Measurements from ENCODE around the gene MPHOSPH8.
"Not testable (repeated sequence)": the region's sequence is repeated elsewhere in the genome, so short reads cannot be mapped to it uniquely, and the experiment has no call there.

The MPHOSPH8 gene

DNA sequence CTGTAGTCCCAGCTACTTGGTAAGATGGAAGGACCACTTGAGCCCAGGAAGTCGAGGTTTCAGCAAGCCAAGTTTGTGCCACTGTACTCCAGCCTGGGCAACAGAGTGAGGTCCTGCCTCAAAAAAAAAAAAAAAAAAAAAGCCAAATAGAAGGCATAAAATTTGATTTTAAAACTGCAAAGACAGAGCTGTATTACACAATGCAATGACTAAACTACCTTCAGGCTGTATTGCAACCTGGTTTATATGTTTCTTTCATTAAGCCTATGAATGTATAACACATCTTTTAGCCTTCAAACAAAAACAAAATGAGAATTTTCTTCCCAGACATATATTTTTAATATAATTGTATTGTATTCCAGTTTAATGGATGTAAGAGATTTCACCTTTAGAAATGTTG lies 75.6 kb downstream of the MPHOSPH8 start:
- not testable (repeated sequence) for H3K27ac ChIP-seq (ENCODE audit: low read depth, low read length); H3K4me3 ChIP-seq (ENCODE audit: low read depth in 1 of 2, low read length in 2 of 2); H3K9me3 ChIP-seq (ENCODE audit: control insufficient read depth in 1 of 2, low read length in 2 of 2); H3K27me3 ChIP-seq (ENCODE audit: control insufficient read depth in 1 of 2, insufficient read depth in 2 of 2, low read length in 2 of 2); H3K4me1 ChIP-seq (ENCODE audit: control insufficient read depth in 1 of 2, insufficient read depth in 2 of 2, low read length in 2 of 2); H3K9ac ChIP-seq (ENCODE audit: low read depth in 1 of 2, low read length in 2 of 2); H3K36me3 ChIP-seq (ENCODE audit: control insufficient read depth in 1 of 2, insufficient read depth in 2 of 2, low read length in 2 of 2)

DNA sequence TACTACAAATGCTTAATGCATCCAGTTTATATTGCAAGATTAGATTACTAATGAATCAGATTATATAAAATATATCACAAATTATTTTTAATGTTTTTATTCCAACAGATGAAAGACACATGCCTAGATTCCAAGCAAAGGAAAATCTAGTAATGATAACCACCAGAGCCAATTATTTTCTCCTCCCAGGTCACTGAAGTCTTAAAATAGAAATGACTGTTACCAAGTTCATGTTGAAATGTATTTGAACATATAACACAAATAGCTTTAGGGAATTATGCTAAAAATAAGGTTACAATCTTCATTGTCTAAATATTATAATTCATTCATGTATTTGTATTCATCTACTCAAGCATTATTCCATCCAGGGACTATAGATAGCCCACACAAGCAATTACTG lies 76.3 kb downstream of the MPHOSPH8 start:
- not testable (repeated sequence) for H3K27me3 ChIP-seq (ENCODE audit: control insufficient read depth in 1 of 2, insufficient read depth in 2 of 2, low read length in 2 of 2); H3K4me3 ChIP-seq (ENCODE audit: low read depth in 1 of 2, low read length in 2 of 2); H3K9ac ChIP-seq (ENCODE audit: low read depth in 1 of 2, low read length in 2 of 2); H3K4me1 ChIP-seq (ENCODE audit: control insufficient read depth in 1 of 2, insufficient read depth in 2 of 2, low read length in 2 of 2); H3K9me3 ChIP-seq (ENCODE audit: control insufficient read depth in 1 of 2, low read length in 2 of 2); H3K27ac ChIP-seq (ENCODE audit: low read depth, low read length); H3K36me3 ChIP-seq (ENCODE audit: control insufficient read depth in 1 of 2, insufficient read depth in 2 of 2, low read length in 2 of 2)

GRCh38 chr13:19713186-19713965 lies 79.9 kb downstream of the MPHOSPH8 start:
- Histone ChIP-seq H3K9me3 (ENCODE audit: control insufficient read depth in 1 of 2, low read length in 2 of 2) (no peaks in the 10 kb centered on the region), H3K27ac (ENCODE audit: low read depth, low read length) (no peak overlapping the region), H3K4me3 (ENCODE audit: low read depth in 1 of 2, low read length in 2 of 2) (no peak overlapping the region)

GRCh38 chr13:19720039-19720438 lies 86.6 kb downstream of the MPHOSPH8 start:
- no peaks in the 10 kb centered on the region for H3K27me3 ChIP-seq (ENCODE audit: control insufficient read depth in 1 of 2, insufficient read depth in 2 of 2, low read length in 2 of 2)

More at GRCh38 chr13:19713186-19713965, 79.9 kb downstream of the MPHOSPH8 start:
- Histone ChIP-seq H3K4me1 (ENCODE audit: control insufficient read depth in 1 of 2, insufficient read depth in 2 of 2, low read length in 2 of 2) (no peaks in the 10 kb centered on the region), H3K27me3 (ENCODE audit: control insufficient read depth in 1 of 2, insufficient read depth in 2 of 2, low read length in 2 of 2) (no peaks in the 10 kb centered on the region), H3K9ac (ENCODE audit: low read depth in 1 of 2, low read length in 2 of 2) (no peak overlapping the region), H3K36me3 (ENCODE audit: control insufficient read depth in 1 of 2, insufficient read depth in 2 of 2, low read length in 2 of 2) (peaks cover 0 to 5% of the 10 kb centered on the region in 2 donors)

More at GRCh38 chr13:19720039-19720438, 86.6 kb downstream of the MPHOSPH8 start:
- Histone ChIP-seq H3K36me3 (ENCODE audit: control insufficient read depth in 1 of 2, insufficient read depth in 2 of 2, low read length in 2 of 2) (peaks cover 0 to 12% of the 10 kb centered on the region in 2 donors), H3K9ac (ENCODE audit: low read depth in 1 of 2, low read length in 2 of 2) (no peak overlapping the region), H3K4me3 (ENCODE audit: low read depth in 1 of 2, low read length in 2 of 2) (no peak overlapping the region), H3K27ac (ENCODE audit: low read depth, low read length) (no peak overlapping the region), H3K4me1 (ENCODE audit: control insufficient read depth in 1 of 2, insufficient read depth in 2 of 2, low read length in 2 of 2) (peaks cover 4 to 7% of the 10 kb centered on the region in 2 donors), H3K9me3 (ENCODE audit: control insufficient read depth in 1 of 2, low read length in 2 of 2) (no peaks in the 10 kb centered on the region)

All from duodenal mucosa (tissue), 2 donors.